Smooth muscle cell (in vitro differentiated cells): ENCODE results near the gene DLL4. TPM values are rescaled to one million over a fixed set of nuclear protein-coding genes. Genes with fewer than 3 reads are reported as not detected.

Experiments
- DNase-seq: peaks from one replicate; lab custom pipeline; 2025; ENCODE audit not compliant: unreplicated experiment; lab: John Stamatoyannopoulos, UW
- H2AFZ ChIP-seq: fragments of 200-600 bp; sonication (generic); 2 replicates; pipeline ENCODE4 v1.6.0; 2016; ENCODE audit warnings: antibody characterized with exemption, low read depth, mild to moderate bottlenecking
- H3F3A ChIP-seq: fragments of 200-600 bp; sonication (generic); 2 replicates; pipeline ENCODE4 v1.6.0; 2017; ENCODE audit warnings: antibody characterized with exemption, low read depth
- H3K27ac ChIP-seq: fragments of 200-600 bp; sonication (generic); 2 replicates; pipeline ENCODE4 v1.5.1; 2016; ENCODE audit warnings: low read depth, mild to moderate bottlenecking
- H3K27me3 ChIP-seq: fragments of 200-600 bp; sonication (generic); 2 replicates; pipeline ENCODE4 v1.6.1; 2016; ENCODE audit warnings: low read depth, mild to moderate bottlenecking
- H3K36me3 ChIP-seq: fragments of 200-600 bp; sonication (generic); 2 replicates; pipeline ENCODE4 v1.5.1; 2016; ENCODE audit warnings: low read depth
- H3K4me1 ChIP-seq: fragments of 200-600 bp; sonication (generic); 2 replicates; pipeline ENCODE4 v1.5.1; 2016; ENCODE audit warnings: low read depth
- H3K4me2 ChIP-seq: fragments of 200-600 bp; sonication (generic); 2 replicates; pipeline ENCODE4 v1.6.0; 2016; ENCODE audit warnings: mild to moderate bottlenecking
- H3K4me3 ChIP-seq: fragments of 200-600 bp; sonication (generic); 2 replicates; pipeline ENCODE4 v1.5.1; 2016; ENCODE audit warnings: mild to moderate bottlenecking
- H3K79me2 ChIP-seq: fragments of 200-600 bp; sonication (generic); 2 replicates; pipeline ENCODE4 v1.6.0; 2016; ENCODE audit warnings: low read depth, mild to moderate bottlenecking
- H3K9ac ChIP-seq: fragments of 200-600 bp; sonication (generic); 2 replicates; pipeline ENCODE4 v1.6.0; 2016; ENCODE audit warnings: low read depth
- H3K9me3 ChIP-seq: fragments of 200-600 bp; sonication (generic); replicated peaks from 2 replicates; pipeline ENCODE4 v1.5.1; 2016; ENCODE audit warnings: low read depth
- H4K20me1 ChIP-seq: fragments of 200-600 bp; sonication (generic); 2 replicates; pipeline ENCODE4 v1.6.0; 2016; ENCODE audit warnings: low read depth
- CTCF ChIP-seq: fragments of 200-600 bp; sonication (generic); IDR thresholded peaks from 2 replicates; pipeline ENCODE4 v1.5.1; 2017; ENCODE audit warnings: borderline replicate concordance, mild to moderate bottlenecking, antibody characterized with exemption; ENCODE audit not compliant: insufficient read depth, poor library complexity, severe bottlenecking
- WGBS: methylation state at CpG from one replicate; pipeline ENCODE4 v1.1.7; 2016; ENCODE audit warnings: low lambda C conversion rate; 5-methylcytosine and 5-hydroxymethylcytosine counted together
- polyA plus RNA-seq: library from polyadenylated mRNA; unstranded; fragments of >200 nt; fragmentation: Nextera tagmentation; extraction: Ambion mirVana; gene quantifications from 2 replicates; pipeline ENCODE4 v1.2.1, GENCODE V29; 2016
- total RNA-seq: library from RNA; depleted of rRNA; stranded (reverse); fragments of >200 nt; gene quantifications from 2 replicates; pipeline ENCODE4 v1.2.3, GENCODE V29; 2014

Gene DLL4
- total and polyA plus RNA-seq, 2 experiments from 2014 or later, result not detected

DNA sequence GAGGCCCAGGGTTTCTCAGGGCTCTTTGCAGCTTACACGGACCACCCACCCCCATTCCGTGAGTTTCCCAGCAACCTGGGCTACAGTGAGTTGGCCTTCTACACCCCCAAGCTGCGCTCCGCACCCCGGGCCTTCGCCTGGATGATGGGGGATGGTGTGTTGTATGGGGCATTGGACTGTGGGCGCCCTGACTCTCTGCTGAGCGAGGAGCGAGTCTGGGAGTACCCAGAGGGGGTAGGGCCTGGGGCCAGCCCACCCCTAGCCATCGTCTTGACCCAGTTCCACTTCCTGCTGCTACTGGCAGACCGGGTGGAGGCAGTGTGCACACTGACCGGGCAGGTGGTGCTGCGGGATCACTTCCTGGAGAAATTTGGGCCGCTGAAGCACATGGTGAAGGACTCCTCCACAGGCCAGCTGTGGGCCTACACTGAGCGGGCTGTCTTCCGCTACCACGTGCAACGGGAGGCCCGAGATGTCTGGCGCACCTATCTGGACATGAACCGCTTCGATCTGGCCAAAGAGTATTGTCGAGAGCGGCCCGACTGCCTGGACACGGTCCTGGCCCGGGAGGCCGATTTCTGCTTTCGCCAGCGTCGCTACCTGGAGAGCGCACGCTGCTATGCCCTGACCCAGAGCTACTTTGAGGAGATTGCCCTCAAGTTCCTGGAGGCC is 29.5 kb upstream of the DLL4 start:
- Histone ChIP-seq H3K27ac (no peak overlapping the region), H3K36me3 (peaks cover 5% of the 10 kb centered on the region), H3K9me3 (no peaks in the 10 kb centered on the region), H3K9ac (no peak overlapping the region), H3K4me3 (no peak overlapping the region), H2AFZ (no peak overlapping the region), H3K27me3 (no peaks in the 10 kb centered on the region), H3F3A (no peaks in the 10 kb centered on the region), H3K4me1 (peaks cover 7% of the 10 kb centered on the region), H3K79me2 (peaks cover 24% of the 10 kb centered on the region), H3K4me2 (no peak overlapping the region), H4K20me1 (peaks cover 44% of the 10 kb centered on the region)
- TF ChIP-seq CTCF, result no peak
- WGBS, result 96% methylated on average over 33 of the region's 33 CpGs
- DNase-seq, result no peak

DNA sequence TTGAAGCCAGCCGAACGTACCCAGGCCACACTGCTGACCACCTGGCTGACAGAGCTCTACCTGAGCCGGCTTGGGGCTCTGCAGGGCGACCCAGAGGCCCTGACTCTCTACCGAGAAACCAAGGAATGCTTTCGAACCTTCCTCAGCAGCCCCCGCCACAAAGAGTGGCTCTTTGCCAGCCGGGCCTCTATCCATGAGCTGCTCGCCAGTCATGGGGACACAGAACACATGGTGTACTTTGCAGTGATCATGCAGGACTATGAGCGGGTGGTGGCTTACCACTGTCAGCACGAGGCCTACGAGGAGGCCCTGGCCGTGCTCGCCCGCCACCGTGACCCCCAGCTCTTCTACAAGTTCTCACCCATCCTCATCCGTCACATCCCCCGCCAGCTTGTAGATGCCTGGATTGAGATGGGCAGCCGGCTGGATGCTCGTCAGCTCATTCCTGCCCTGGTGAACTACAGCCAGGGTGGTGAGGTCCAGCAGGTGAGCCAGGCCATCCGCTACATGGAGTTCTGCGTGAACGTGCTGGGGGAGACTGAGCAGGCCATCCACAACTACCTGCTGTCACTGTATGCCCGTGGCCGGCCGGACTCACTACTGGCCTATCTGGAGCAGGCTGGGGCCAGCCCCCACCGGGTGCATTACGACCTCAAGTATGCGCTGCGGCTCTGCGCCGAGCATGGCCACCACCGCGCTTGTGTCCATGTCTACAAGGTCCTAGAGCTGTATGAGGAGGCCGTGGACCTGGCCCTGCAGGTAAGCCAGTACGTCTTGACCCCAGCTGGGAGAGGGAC is 28.7 kb upstream of the DLL4 start:
- Histone ChIP-seq H3K27ac (no peak overlapping the region), H3K4me3 (no peak overlapping the region), H3K9ac (no peak overlapping the region), H3F3A (no peaks in the 10 kb centered on the region), H3K36me3 (peaks cover 5% of the 10 kb centered on the region), H3K79me2 (peaks cover 19% of the 10 kb centered on the region), H3K27me3 (no peaks in the 10 kb centered on the region), H3K4me2 (no peak overlapping the region), H3K9me3 (no peaks in the 10 kb centered on the region), H4K20me1 (peaks cover 49% of the 10 kb centered on the region), H2AFZ (no peak overlapping the region), H3K4me1 (peaks cover 3% of the 10 kb centered on the region)
- no peak for DNase-seq
- WGBS, result 96% methylated on average over 36 of the region's 36 CpGs
- TF ChIP-seq CTCF, result no peak

DNA sequence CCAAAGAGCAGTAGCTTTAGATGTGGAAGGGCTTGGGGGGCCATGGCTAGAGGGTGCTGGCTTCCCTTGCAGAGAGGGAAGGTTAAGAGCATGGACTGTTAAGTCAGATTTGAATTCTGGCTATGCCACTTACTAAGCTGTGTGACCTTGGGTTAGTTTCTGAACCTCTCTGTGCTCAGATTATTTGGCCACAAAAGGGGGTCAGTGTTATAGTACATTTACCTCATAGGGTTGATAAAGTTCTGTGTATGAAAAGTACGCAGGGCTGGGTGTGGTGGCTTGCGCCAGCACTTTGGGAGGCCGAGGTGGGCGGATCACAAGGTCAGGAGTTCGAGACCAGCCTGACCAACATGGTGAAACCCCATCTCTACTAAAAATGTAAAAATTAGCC is 28.1 kb upstream of the DLL4 start:
- Histone ChIP-seq H3K4me2 (no peak overlapping the region), H3K4me3 (no peak overlapping the region), H3K9me3 (no peaks in the 10 kb centered on the region), H2AFZ (no peak overlapping the region), H4K20me1 (peaks cover 55% of the 10 kb centered on the region), H3K79me2 (peaks cover 13% of the 10 kb centered on the region), H3K27ac (no peak overlapping the region), H3K27me3 (no peaks in the 10 kb centered on the region), H3K36me3 (peaks cover 5% of the 10 kb centered on the region), H3K4me1 (no peaks in the 10 kb centered on the region), H3F3A (no peaks in the 10 kb centered on the region), H3K9ac (no peak overlapping the region)
- DNase-seq, result no peak
- 79% methylated on average over 5 of the region's 5 CpGs for WGBS
- no peak for TF ChIP-seq CTCF
